OCI-LY1 (cell line): ENCODE data around the gene HAL.

Experiments used
- H2AFZ ChIP-seq: fragments of 200-600 bp; sonication (generic), shearing (Covaris generic); 2 replicates; pipeline ENCODE4 v1.6.0; 2014; ENCODE audit warnings: antibody characterized with exemption, mild to moderate bottlenecking, low read length
- H3F3A ChIP-seq: fragments of 200-600 bp; sonication (generic), shearing (Covaris generic); 2 replicates; pipeline ENCODE4 v1.6.0; 2014; ENCODE audit warnings: mild to moderate bottlenecking, antibody characterized with exemption, low read length, moderate library complexity; ENCODE audit not compliant: insufficient read depth
- H3K27ac ChIP-seq: fragments of 200-600 bp; sonication (generic); 2 replicates; pipeline ENCODE4 v1.5.1; 2014; ENCODE audit warnings: low read length, mixed run types, mild to moderate bottlenecking, low read depth; ENCODE audit not compliant: poor library complexity, severe bottlenecking
- H3K27me3 ChIP-seq: fragments of 200-600 bp; sonication (generic); 2 replicates; pipeline ENCODE4 v1.6.0; 2014; ENCODE audit warnings: antibody characterized with exemption, mild to moderate bottlenecking, low read length, moderate library complexity; ENCODE audit not compliant: insufficient read depth
- H3K36me3 ChIP-seq: fragments of 200-600 bp; sonication (generic); 2 replicates; pipeline ENCODE4 v1.6.1; 2014; ENCODE audit warnings: mild to moderate bottlenecking, antibody characterized with exemption, low read length, moderate library complexity, mixed read lengths; ENCODE audit not compliant: insufficient read depth
- H3K4me1 ChIP-seq: fragments of 200-600 bp; sonication (generic); 2 replicates; pipeline ENCODE4 v1.5.1; 2014; ENCODE audit warnings: mild to moderate bottlenecking, low read length, moderate library complexity; ENCODE audit not compliant: insufficient read depth, severe bottlenecking
- H3K4me2 ChIP-seq: fragments of 200-600 bp; sonication (generic), shearing (Covaris generic); 2 replicates; pipeline ENCODE4 v1.6.1; 2014; ENCODE audit warnings: low read length
- H3K4me3 ChIP-seq: fragments of 200-600 bp; sonication (generic); 2 replicates; pipeline ENCODE4 v1.5.1; 2014; ENCODE audit warnings: low read length, low read depth, mild to moderate bottlenecking, mixed read lengths; ENCODE audit not compliant: poor library complexity, severe bottlenecking
- H3K79me2 ChIP-seq: fragments of 200-600 bp; shearing (Covaris generic); 2 replicates; pipeline ENCODE4 v1.6.1; 2016; ENCODE audit warnings: mixed run types, low read length, mixed read lengths; ENCODE audit not compliant: insufficient read depth
- H3K9ac ChIP-seq: fragments of 200-600 bp; sonication (generic), shearing (Covaris generic); 2 replicates; pipeline ENCODE4 v1.6.1; 2014; ENCODE audit warnings: mild to moderate bottlenecking, low read length, mixed read lengths
- H3K9me2 ChIP-seq: fragments of 200-600 bp; sonication (generic), shearing (Covaris generic); 2 replicates; pipeline ENCODE4 v1.6.1; 2014; ENCODE audit warnings: low read depth, mild to moderate bottlenecking, low read length, mixed read lengths
- H3K9me3 ChIP-seq: fragments of 200-600 bp; shearing (Covaris generic); 2 replicates; pipeline ENCODE4 v1.6.1; 2014; ENCODE audit warnings: low read length, mixed read lengths
- H4K20me1 ChIP-seq: fragments of 200-600 bp; sonication (generic), shearing (Covaris generic); 2 replicates; pipeline ENCODE4 v1.6.0; 2016; ENCODE audit warnings: mild to moderate bottlenecking, low read length; ENCODE audit not compliant: insufficient read depth
- EZH2 ChIP-seq: fragments of 200-600 bp; sonication (generic), shearing (Covaris generic); IDR thresholded peaks from 2 replicates; pipeline ENCODE4 v1.8.0; 2017; ENCODE audit warnings: borderline replicate concordance, mixed run types, mild to moderate bottlenecking, antibody characterized with exemption, low read length, moderate library complexity, mixed read lengths
- TF ChIP-seq, protein P1 (sequence below): fragments of 200-600 bp; sonication (generic), shearing (Covaris generic); IDR thresholded peaks from 2 replicates; pipeline ENCODE4 v1.5.1; 2017; ENCODE audit warnings: mild to moderate bottlenecking, antibody characterized with exemption, low read length, moderate library complexity, mixed read lengths

Gene HAL

DNA sequence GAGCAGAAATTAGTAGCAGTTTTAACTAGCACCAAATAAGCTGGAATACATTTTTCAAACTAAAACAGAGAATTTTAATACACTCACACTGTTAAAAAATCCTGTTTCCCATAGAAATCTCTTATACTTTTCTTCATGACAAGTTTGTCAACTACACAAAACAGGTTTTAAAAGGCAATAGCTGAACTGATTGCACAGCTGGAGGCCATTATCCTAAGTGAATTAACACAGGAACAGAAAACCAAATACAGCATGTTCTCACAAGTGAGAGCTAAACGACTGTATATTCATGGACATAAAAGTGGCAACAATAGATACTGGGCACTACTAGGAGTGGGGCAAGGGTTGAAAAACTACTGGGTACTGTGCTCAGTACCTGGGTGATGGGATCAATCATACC lies 11.6 kb upstream of the HAL start:
- no peaks in the 10 kb centered on the region for H3K9me3 ChIP-seq
- H3K9me2 ChIP-seq = no peaks in the 10 kb centered on the region
- no peaks in the 10 kb centered on the region for H3F3A ChIP-seq
- H3K27me3 ChIP-seq = no peaks in the 10 kb centered on the region
- TF ChIP-seq EZH2 = no peak
- TF ChIP-seq, protein P1, sequence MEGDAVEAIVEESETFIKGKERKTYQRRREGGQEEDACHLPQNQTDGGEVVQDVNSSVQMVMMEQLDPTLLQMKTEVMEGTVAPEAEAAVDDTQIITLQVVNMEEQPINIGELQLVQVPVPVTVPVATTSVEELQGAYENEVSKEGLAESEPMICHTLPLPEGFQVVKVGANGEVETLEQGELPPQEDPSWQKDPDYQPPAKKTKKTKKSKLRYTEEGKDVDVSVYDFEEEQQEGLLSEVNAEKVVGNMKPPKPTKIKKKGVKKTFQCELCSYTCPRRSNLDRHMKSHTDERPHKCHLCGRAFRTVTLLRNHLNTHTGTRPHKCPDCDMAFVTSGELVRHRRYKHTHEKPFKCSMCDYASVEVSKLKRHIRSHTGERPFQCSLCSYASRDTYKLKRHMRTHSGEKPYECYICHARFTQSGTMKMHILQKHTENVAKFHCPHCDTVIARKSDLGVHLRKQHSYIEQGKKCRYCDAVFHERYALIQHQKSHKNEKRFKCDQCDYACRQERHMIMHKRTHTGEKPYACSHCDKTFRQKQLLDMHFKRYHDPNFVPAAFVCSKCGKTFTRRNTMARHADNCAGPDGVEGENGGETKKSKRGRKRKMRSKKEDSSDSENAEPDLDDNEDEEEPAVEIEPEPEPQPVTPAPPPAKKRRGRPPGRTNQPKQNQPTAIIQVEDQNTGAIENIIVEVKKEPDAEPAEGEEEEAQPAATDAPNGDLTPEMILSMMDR = no peak
- no peak overlapping the region for H3K27ac ChIP-seq
- H3K4me1 ChIP-seq = no peaks in the 10 kb centered on the region
- no peak overlapping the region for H2AFZ ChIP-seq
- H4K20me1 ChIP-seq = no peaks in the 10 kb centered on the region
- H3K4me3 ChIP-seq = no peak overlapping the region
- H3K9ac ChIP-seq = no peak overlapping the region
- no peak overlapping the region for H3K4me2 ChIP-seq
- peaks cover 85% of the 10 kb centered on the region for H3K36me3 ChIP-seq
- no peaks in the 10 kb centered on the region for H3K79me2 ChIP-seq

DNA sequence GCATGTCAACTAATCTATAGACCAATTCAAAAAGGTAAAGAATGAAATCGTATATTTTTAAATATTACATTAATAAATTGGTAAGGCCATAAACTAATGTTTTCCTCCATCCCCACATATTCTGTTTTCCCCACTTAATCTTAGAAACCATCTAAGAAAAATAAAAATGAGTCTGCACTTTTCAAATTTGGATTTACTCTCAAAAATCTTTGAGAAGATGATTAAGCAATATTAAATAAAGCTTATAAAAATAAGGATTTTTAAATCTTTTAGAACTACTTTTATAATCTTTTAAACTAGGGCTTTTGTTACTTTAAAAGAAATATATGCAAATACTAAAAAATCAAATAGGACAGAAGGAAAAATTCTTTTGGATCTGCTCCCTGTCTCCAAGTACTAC lies 10.6 kb upstream of the HAL start:
- no peaks in the 10 kb centered on the region for H3K27me3 ChIP-seq

DNA sequence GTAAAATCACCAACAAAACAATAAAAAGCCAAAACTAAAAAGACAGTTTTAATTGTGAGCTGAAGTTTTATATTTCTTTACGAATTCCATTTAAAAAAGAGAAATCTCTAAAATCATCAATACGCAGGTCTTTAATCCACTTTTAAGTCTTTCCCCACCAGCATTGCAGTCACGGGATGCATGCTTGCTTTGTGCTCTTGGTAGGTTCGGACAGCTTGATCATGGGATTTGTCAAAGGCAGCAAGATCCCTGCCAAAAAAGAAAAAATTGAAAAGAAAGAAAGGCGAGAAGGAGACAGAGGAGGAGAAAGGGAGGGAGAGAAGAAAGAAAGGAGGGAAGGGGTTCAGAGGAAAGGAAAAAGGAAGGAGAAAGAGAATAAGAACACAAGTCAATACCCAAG lies 4.7 kb upstream of the HAL start:
- no peaks in the 10 kb centered on the region for H3K9me3 ChIP-seq
- H3K27ac ChIP-seq = no peak overlapping the region
- TF ChIP-seq, protein P1 = no peak
- TF ChIP-seq EZH2 = no peak
- H3K9ac ChIP-seq = no peak overlapping the region
- no peaks in the 10 kb centered on the region for H3F3A ChIP-seq
- no peak overlapping the region for H3K4me2 ChIP-seq
- no peak overlapping the region for H2AFZ ChIP-seq
- H3K79me2 ChIP-seq = no peaks in the 10 kb centered on the region
- H3K9me2 ChIP-seq = no peaks in the 10 kb centered on the region
- no peaks in the 10 kb centered on the region for H4K20me1 ChIP-seq
- H3K36me3 ChIP-seq = peaks cover 38% of the 10 kb centered on the region
- H3K27me3 ChIP-seq = no peaks in the 10 kb centered on the region
- H3K4me3 ChIP-seq = no peak overlapping the region
- H3K4me1 ChIP-seq = no peaks in the 10 kb centered on the region

More for the DNA sequence above, 10.6 kb upstream of the HAL start:
- no peaks in the 10 kb centered on the region for H3K79me2 ChIP-seq
- H3K4me3 ChIP-seq = no peak overlapping the region
- H4K20me1 ChIP-seq = no peaks in the 10 kb centered on the region
- H3F3A ChIP-seq = no peaks in the 10 kb centered on the region
- H3K4me2 ChIP-seq = no peak overlapping the region
- TF ChIP-seq, protein P1 = no peak
- no peak for TF ChIP-seq EZH2
- no peaks in the 10 kb centered on the region for H3K9me2 ChIP-seq
- no peaks in the 10 kb centered on the region for H3K9me3 ChIP-seq
- no peak overlapping the region for H3K9ac ChIP-seq
- no peak overlapping the region for H2AFZ ChIP-seq
- H3K36me3 ChIP-seq = peaks cover 83% of the 10 kb centered on the region
- no peak overlapping the region for H3K27ac ChIP-seq
- no peaks in the 10 kb centered on the region for H3K4me1 ChIP-seq
